Subcutaneous adipose tissue (tissue), 4 donors: ENCODE results near the gene PIGO. TPM values are rescaled to one million over a fixed set of nuclear protein-coding genes. Genes with fewer than 3 reads are reported as not detected.

Experiments used
- CTCF ChIP-seq: fragments of 450-650 bp; IDR thresholded peaks from one replicate; pipeline ENCODE4 v1.5.1; 2016; ENCODE audit warnings: low read depth, mild to moderate bottlenecking, control low read depth, antibody characterized with exemption, moderate library complexity
- total RNA-seq, 4 donors: library from RNA; depleted of rRNA; stranded (reverse); fragments of >200 nt; gene quantifications; one replicate each; pipeline ENCODE4 v1.1.0, GENCODE V29; 2016

PIGO gene
- 10 to 100 TPM in 3 of 4 donors, 1 to 10 TPM in 1; 6.5 to 17.9 (median 11.7) TPM for total RNA-seq

- no peak for TF ChIP-seq CTCF
These were observed at the start of gene PIGO for GRCh38 chr9:35096035-35096849. TSS of gene PIGO (minus strand) at chr9:35096591. CDS start at chr9:35095565, 1,026 bp downstream.

- TF ChIP-seq CTCF = no peak
These were observed 45.6 kb upstream of the PIGO start for GRCh38 chr9:35142037-35142436.

- TF ChIP-seq CTCF = no peak
These were observed 43.7 kb upstream of the PIGO start for GRCh38 chr9:35140093-35140492.

GRCh38 chr9:35136866-35137265 lies 40.5 kb upstream of the PIGO start:
- TF ChIP-seq CTCF = no peak

GRCh38 chr9:35135988-35136387 lies 39.6 kb upstream of the PIGO start:
- no peak for TF ChIP-seq CTCF

- TF ChIP-seq CTCF = no peak
These were observed 38.5 kb upstream of the PIGO start for GRCh38 chr9:35134920-35135319.

GRCh38 chr9:35116898-35117551 lies 20.6 kb upstream of the PIGO start:
- TF ChIP-seq CTCF = no peak
